ENCODE data around the gene CD200. TPM values are rescaled to one million over a fixed set of nuclear protein-coding genes. Genes with fewer than 3 reads are reported as not detected.
A peak's percentile ranks its signal among the peaks of the same experiment; 100 is the strongest.

The CD200 gene
- total RNA-seq, result under 1 TPM; 0.27 to 0.76 (median 0.36) TPM

GRCh38 chr3:112333002-112333380 lies at the start of gene CD200:
Gene CD200, plus strand, starts transcription at chr3:112333156. Its CDS starts 57 bp downstream, at chr3:112333213.
- TF ChIP-seq CTCF (IDR thresholded peaks at IDR 0.05 in 4 of 5, conservative IDR thresholded peaks at IDR 0.05 in 1 of 5) (no peak), POLR2A (IDR thresholded peaks at IDR 0.05) (peak in 1 of 2 donors; percentile 29)
- peak within 1 kb of the TSS; percentile 45 to 72 (median 59) for H3K27ac ChIP-seq
- no peaks in the 10 kb centered on the region for H3K4me1 ChIP-seq
- H3K27me3 ChIP-seq, result peaks cover 6 to 8% (median 8%) of the 10 kb centered on the region in 3 donors
- H3K36me3 ChIP-seq, result no peaks in the 10 kb centered on the region
- H3K9me3 ChIP-seq, result no peaks in the 10 kb centered on the region
- H3K4me3 ChIP-seq, result peak within 1 kb of the TSS; percentile 46 to 58 (median 54)
- in situ Hi-C loops (cut with MboI; ENCODE audit: low sequenced_read_pairs in 4 of 4) (loop anchor here in 1 of 4 donors (25.0 kb wide), 1 partner anchor 179 kb away; no protein-coding TSS in a partner anchor), intact Hi-C loops (cut with DNase I; ENCODE audit: low total_unique reads) (no loop called here)
- DNase-seq, result peak in 1 of 2 donors; percentile 11
- ATAC-seq, result peak in 1 of 2 donors; percentile 43

- Histone ChIP-seq H3K27me3 (no peaks in the 10 kb centered on the region), H3K4me3 (no peak overlapping the region), H3K4me1 (no peaks in the 10 kb centered on the region), H3K36me3 (no peaks in the 10 kb centered on the region), H3K9me3 (no peaks in the 10 kb centered on the region), H3K27ac (no peak overlapping the region)
- intact Hi-C loops (cut with DNase I; ENCODE audit: low total_unique reads) (no loop called here), in situ Hi-C loops (cut with MboI; ENCODE audit: low sequenced_read_pairs in 4 of 4) (loop anchor here in 1 of 4 donors (25.0 kb wide), 1 partner anchor 223 kb away; no protein-coding TSS in a partner anchor)
- no peak for ATAC-seq
- no peak for DNase-seq
- TF ChIP-seq CTCF (IDR thresholded peaks at IDR 0.05 in 4 of 5, conservative IDR thresholded peaks at IDR 0.05 in 1 of 5) (no peak), POLR2A (IDR thresholded peaks at IDR 0.05) (no peak)
Observed at GRCh38 chr3:112289011-112289410, 43.9 kb upstream of the CD200 start.

DNA sequence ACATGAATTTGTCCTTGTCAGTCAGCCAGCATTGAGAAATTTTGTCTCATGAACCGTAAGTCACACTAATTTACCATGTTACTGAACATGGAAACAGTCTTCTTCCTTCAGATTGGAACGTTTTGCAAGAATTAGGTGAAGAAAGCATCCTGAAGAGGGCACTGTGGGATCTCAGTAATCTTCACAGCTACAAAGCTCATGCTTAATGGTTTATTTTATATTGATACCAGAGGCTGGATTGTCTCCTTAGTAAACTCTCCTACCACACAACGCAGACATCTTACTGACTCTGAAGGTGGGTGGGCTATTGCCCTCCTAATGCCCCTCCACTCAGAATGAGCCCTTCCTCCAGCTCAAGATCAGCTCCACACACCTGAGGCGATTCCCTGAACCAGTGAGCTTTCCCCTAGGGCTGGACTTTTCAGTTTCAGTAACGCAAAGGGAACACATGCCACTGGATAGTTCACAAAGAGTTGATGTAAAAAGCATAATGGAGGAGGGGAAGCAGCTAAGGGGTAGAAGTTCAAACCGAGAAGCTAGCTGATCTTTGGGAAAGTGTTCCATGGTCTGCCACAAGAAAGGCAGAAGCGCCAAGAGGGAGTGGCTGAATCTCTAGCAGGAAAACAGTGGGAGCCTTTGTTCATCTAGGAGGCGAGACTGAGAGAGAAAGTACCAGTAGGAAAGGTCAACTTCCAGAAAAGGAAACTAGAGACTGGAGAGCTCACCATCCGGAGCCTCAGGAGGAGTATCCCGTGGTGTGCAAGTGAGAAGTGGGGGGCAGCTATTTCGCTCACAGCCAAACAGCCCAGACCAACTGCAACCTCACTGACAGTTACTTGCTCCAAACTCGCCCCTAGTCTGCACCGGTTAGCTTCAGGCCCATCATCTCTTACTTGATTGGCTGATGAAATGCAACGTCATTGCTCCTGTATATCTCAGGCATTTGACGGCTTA lies 39.3 kb upstream of the CD200 start, which contains the start of gene SLC9C1:
Gene SLC9C1 (minus strand): TSS at position 849 of the 954 bp plus-strand sequence. CDS start 7,425 bp downstream, outside the sequence.
- in situ Hi-C loops (cut with MboI; ENCODE audit: low sequenced_read_pairs in 4 of 4), result loop anchor here in 1 of 4 donors (25.0 kb wide), 1 partner anchor 219 kb away; no protein-coding TSS in a partner anchor
- intact Hi-C loops (cut with DNase I; ENCODE audit: low total_unique reads), result loop anchor here (5.0 kb wide), 1 partner anchor 239 kb away; no protein-coding TSS in a partner anchor
- peak; percentile 72 to 79 for ATAC-seq
- Histone ChIP-seq H3K36me3 (no peaks in the 10 kb centered on the region), H3K27ac (peak within 1 kb of the TSS in 3 of 4 donors; percentile 31 to 66 (median 31)), H3K27me3 (no peaks in the 10 kb centered on the region), H3K9me3 (no peaks in the 10 kb centered on the region), H3K4me3 (peak within 1 kb of the TSS; percentile 35 to 49 (median 42)), H3K4me1 (peaks cover 0 to 3% of the 10 kb centered on the region in 2 donors)
- TF ChIP-seq POLR2A (IDR thresholded peaks at IDR 0.05), result no peak
- TF ChIP-seq CTCF (IDR thresholded peaks at IDR 0.05 in 4 of 5, conservative IDR thresholded peaks at IDR 0.05 in 1 of 5), result peak in 3 of 5 experiments; percentile 27 to 46 (median 42)
- no peak for DNase-seq

DNA sequence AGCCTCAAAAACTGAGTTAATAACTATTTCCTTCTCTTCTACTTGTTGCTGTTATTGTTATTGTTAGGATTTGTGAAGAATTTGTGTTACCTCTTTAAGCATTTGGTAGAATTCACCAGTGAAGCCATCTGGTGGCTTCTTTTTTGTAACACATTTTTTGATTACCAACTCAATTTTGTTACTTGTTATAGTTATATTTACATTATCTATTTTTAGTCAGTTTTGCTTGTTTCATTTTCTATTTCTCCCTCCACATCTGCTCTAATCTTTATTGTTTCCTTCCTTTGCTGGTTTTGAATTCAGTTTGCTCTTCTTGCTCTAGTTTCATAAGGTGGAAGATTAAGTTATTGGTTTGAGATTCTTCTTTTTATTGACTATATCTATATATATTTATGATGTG lies 35.2 kb upstream of the CD200 start:
- ATAC-seq, result no peak
- no peaks in the 10 kb centered on the region for H3K9me3 ChIP-seq
- H3K36me3 ChIP-seq, result no peaks in the 10 kb centered on the region
- H3K4me1 ChIP-seq, result peaks cover 0 to 3% of the 10 kb centered on the region in 2 donors
- no peak for DNase-seq
- H3K27ac ChIP-seq, result no peak overlapping the region
- no peak overlapping the region for H3K4me3 ChIP-seq
- intact Hi-C loops (cut with DNase I; ENCODE audit: low total_unique reads) (no loop called here), in situ Hi-C loops (cut with MboI; ENCODE audit: low sequenced_read_pairs in 4 of 4) (loop anchor here in 1 of 4 donors (25.0 kb wide), 1 partner anchor 215 kb away; no protein-coding TSS in a partner anchor)
- no peaks in the 10 kb centered on the region for H3K27me3 ChIP-seq
- TF ChIP-seq POLR2A (IDR thresholded peaks at IDR 0.05) (no peak), CTCF (IDR thresholded peaks at IDR 0.05 in 4 of 5, conservative IDR thresholded peaks at IDR 0.05 in 1 of 5) (no peak)

Data from gastrocnemius medialis (tissue), 4 donors.